ENCODE results near the gene STMND1.

STMND1 gene

GRCh38 chr6:17100806-17101205, 1.0 kb upstream of the STMND1 start:
- no peak for DNase-seq (ENCODE audit: insufficient read length)
- TF ChIP-seq POLR2A (IDR thresholded peaks at IDR 0.05; ENCODE audit: low read depth, low read length) (no peak), POLR2AphosphoS5 (IDR thresholded peaks at IDR 0.05; ENCODE audit: low read depth, low read length) (no peak), TAF1 (IDR thresholded peaks at IDR 0.05; ENCODE audit: borderline replicate concordance, low read depth, low read length) (no peak)
- FAIRE-seq, result no peak

GRCh38 chr6:17102258-17102870, 514 bp downstream of the STMND1 start:
- DNase-seq (ENCODE audit: insufficient read length) (no peak), FAIRE-seq (no peak)
- TF ChIP-seq POLR2A (IDR thresholded peaks at IDR 0.05; ENCODE audit: low read depth, low read length), result no peak
- no peak for TF ChIP-seq TAF1 (IDR thresholded peaks at IDR 0.05; ENCODE audit: borderline replicate concordance, low read depth, low read length)
- no peak for TF ChIP-seq POLR2AphosphoS5 (IDR thresholded peaks at IDR 0.05; ENCODE audit: low read depth, low read length)

GRCh38 chr6:17103715-17104114, 1.9 kb downstream of the STMND1 start:
- no peak for TF ChIP-seq POLR2A (IDR thresholded peaks at IDR 0.05; ENCODE audit: low read depth, low read length)
- TF ChIP-seq TAF1 (IDR thresholded peaks at IDR 0.05; ENCODE audit: borderline replicate concordance, low read depth, low read length), result no peak
- TF ChIP-seq POLR2AphosphoS5 (IDR thresholded peaks at IDR 0.05; ENCODE audit: low read depth, low read length), result no peak
- no peak for DNase-seq (ENCODE audit: insufficient read length)
- FAIRE-seq, result no peak

- FAIRE-seq (no peak), DNase-seq (ENCODE audit: insufficient read length) (no peak)
- no peak for TF ChIP-seq POLR2A (IDR thresholded peaks at IDR 0.05; ENCODE audit: low read depth, low read length)
- no peak for TF ChIP-seq POLR2AphosphoS5 (IDR thresholded peaks at IDR 0.05; ENCODE audit: low read depth, low read length)
- TF ChIP-seq TAF1 (IDR thresholded peaks at IDR 0.05; ENCODE audit: borderline replicate concordance, low read depth, low read length), result no peak
Observed at GRCh38 chr6:17107863-17108262, 6.0 kb downstream of the STMND1 start.

- DNase-seq (ENCODE audit: insufficient read length) (no peak), FAIRE-seq (no peak)
- no peak for TF ChIP-seq POLR2AphosphoS5 (IDR thresholded peaks at IDR 0.05; ENCODE audit: low read depth, low read length)
- TF ChIP-seq TAF1 (IDR thresholded peaks at IDR 0.05; ENCODE audit: borderline replicate concordance, low read depth, low read length), result no peak
Observed at GRCh38 chr6:17115251-17116116, 13.6 kb downstream of the STMND1 start.

GRCh38 chr6:17116117-17116440, 14.2 kb downstream of the STMND1 start:
- DNase-seq (ENCODE audit: insufficient read length), result no peak
- no peak for FAIRE-seq
- TF ChIP-seq POLR2A (IDR thresholded peaks at IDR 0.05; ENCODE audit: low read depth, low read length) (no peak), POLR2AphosphoS5 (IDR thresholded peaks at IDR 0.05; ENCODE audit: low read depth, low read length) (no peak), TAF1 (IDR thresholded peaks at IDR 0.05; ENCODE audit: borderline replicate concordance, low read depth, low read length) (no peak)

GRCh38 chr6:17120019-17120418, 18.2 kb downstream of the STMND1 start:
- no peak for TF ChIP-seq TAF1 (IDR thresholded peaks at IDR 0.05; ENCODE audit: borderline replicate concordance, low read depth, low read length)
- TF ChIP-seq POLR2A (IDR thresholded peaks at IDR 0.05; ENCODE audit: low read depth, low read length), result no peak
- FAIRE-seq (no peak), DNase-seq (ENCODE audit: insufficient read length) (no peak)

- no peak for FAIRE-seq
- no peak for DNase-seq (ENCODE audit: insufficient read length)
- TF ChIP-seq TAF1 (IDR thresholded peaks at IDR 0.05; ENCODE audit: borderline replicate concordance, low read depth, low read length) (no peak), POLR2AphosphoS5 (IDR thresholded peaks at IDR 0.05; ENCODE audit: low read depth, low read length) (no peak), POLR2A (IDR thresholded peaks at IDR 0.05; ENCODE audit: low read depth, low read length) (no peak)
Observed at GRCh38 chr6:17125407-17125806, 23.6 kb downstream of the STMND1 start.

GRCh38 chr6:17130786-17131185, 28.9 kb downstream of the STMND1 start:
- no peak for FAIRE-seq
- TF ChIP-seq POLR2AphosphoS5 (IDR thresholded peaks at IDR 0.05; ENCODE audit: low read depth, low read length) (no peak), POLR2A (IDR thresholded peaks at IDR 0.05; ENCODE audit: low read depth, low read length) (no peak), TAF1 (IDR thresholded peaks at IDR 0.05; ENCODE audit: borderline replicate concordance, low read depth, low read length) (no peak)
- no peak for DNase-seq (ENCODE audit: insufficient read length)

GRCh38 chr6:17132967-17133366, 31.1 kb downstream of the STMND1 start:
- TF ChIP-seq TAF1 (IDR thresholded peaks at IDR 0.05; ENCODE audit: borderline replicate concordance, low read depth, low read length), result no peak
- TF ChIP-seq POLR2AphosphoS5 (IDR thresholded peaks at IDR 0.05; ENCODE audit: low read depth, low read length), result no peak
- TF ChIP-seq POLR2A (IDR thresholded peaks at IDR 0.05; ENCODE audit: low read depth, low read length), result no peak
- DNase-seq (ENCODE audit: insufficient read length) (no peak), FAIRE-seq (no peak)

GRCh38 chr6:17138033-17138432, 36.2 kb downstream of the STMND1 start:
- TF ChIP-seq POLR2AphosphoS5 (IDR thresholded peaks at IDR 0.05; ENCODE audit: low read depth, low read length), result no peak
- TF ChIP-seq POLR2A (IDR thresholded peaks at IDR 0.05; ENCODE audit: low read depth, low read length), result no peak
- no peak for TF ChIP-seq TAF1 (IDR thresholded peaks at IDR 0.05; ENCODE audit: borderline replicate concordance, low read depth, low read length)
- DNase-seq (ENCODE audit: insufficient read length) (no peak), FAIRE-seq (no peak)

GRCh38 chr6:17144016-17144415, 42.2 kb downstream of the STMND1 start:
- DNase-seq (ENCODE audit: insufficient read length) (no peak), FAIRE-seq (no peak)
- TF ChIP-seq POLR2A (IDR thresholded peaks at IDR 0.05; ENCODE audit: low read depth, low read length), result no peak
- TF ChIP-seq POLR2AphosphoS5 (IDR thresholded peaks at IDR 0.05; ENCODE audit: low read depth, low read length), result no peak
- no peak for TF ChIP-seq TAF1 (IDR thresholded peaks at IDR 0.05; ENCODE audit: borderline replicate concordance, low read depth, low read length)
